NCI-H460 (cell line): ENCODE measurements around the gene BCL6. TPM values are rescaled to one million over a fixed set of nuclear protein-coding genes. Genes with fewer than 3 reads are reported as not detected.

Experiments used
- DNase-seq: peaks from one replicate; pipeline ENCODE4 v3.0.0-alpha.2; 2016; ENCODE audit warnings: low read depth; ENCODE audit errors: extremely low read depth
- polyA plus RNA-seq: library from polyadenylated mRNA; depleted of rRNA; stranded (reverse); fragments of >200 nt; gene quantifications from 2 replicates; pipeline ENCODE4 v1.2.3, GENCODE V29; 2014; cell fraction: nucleus; rRNA removed
- total RNA-seq: library from RNA; depleted of rRNA; stranded (reverse); fragments of >200 nt; shearing (Covaris generic); gene quantifications from 2 replicates; pipeline ENCODE4 v1.2.3, GENCODE V29; 2014; rRNA removed

Gene BCL6
- total RNA-seq, result 11.0 and 13.7 TPM in 2 replicates
- polyA plus RNA-seq, result 8.0 and 10.3 TPM in 2 replicates

GRCh38 chr3:187745201-187746058 is at the start of gene BCL6:
Gene BCL6, minus strand, starts transcription at chr3:187745468. Its CDS starts 11,775 bp downstream, at chr3:187733693.
- peak; percentile 93 for DNase-seq

DNA sequence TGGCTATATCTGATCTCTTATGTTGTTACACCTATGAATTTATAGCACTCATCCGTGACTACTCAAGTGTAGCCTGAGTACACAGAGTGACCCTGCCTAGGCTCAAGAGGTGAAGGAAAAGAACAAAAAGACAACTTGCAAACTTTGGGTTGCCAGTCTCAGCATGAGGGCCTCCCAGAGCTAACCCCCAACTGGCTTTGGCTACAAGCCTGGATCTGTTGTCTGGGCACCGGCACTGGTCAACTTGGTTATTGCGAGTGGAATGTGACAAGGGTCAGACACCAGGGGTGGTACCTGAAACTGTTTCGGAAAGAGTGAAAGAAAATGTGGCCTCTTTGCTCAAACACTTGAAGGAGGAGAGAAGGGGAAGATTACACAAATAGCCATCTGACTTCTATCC is 49.5 kb upstream of the BCL6 start:
- DNase-seq, result no peak

DNA sequence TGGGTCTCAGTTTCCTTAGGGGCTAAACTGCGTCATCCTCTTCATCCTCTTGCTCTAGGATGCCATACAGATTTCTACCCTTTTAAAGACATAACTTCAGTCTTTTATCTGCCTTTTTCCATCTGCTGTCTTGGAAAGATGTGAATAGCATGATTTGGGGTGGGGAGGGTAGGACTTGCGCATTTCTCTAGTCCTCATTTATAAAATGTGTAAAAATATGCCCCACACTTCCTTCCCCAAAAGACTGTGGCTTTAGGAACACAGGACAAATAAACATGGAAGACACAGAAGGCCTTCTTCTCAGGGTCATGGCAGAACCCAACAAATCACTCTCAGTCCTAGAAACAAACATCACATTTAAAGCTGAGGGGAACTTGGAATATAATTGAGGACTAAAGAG is 48.4 kb upstream of the BCL6 start:
- no peak for DNase-seq

DNA sequence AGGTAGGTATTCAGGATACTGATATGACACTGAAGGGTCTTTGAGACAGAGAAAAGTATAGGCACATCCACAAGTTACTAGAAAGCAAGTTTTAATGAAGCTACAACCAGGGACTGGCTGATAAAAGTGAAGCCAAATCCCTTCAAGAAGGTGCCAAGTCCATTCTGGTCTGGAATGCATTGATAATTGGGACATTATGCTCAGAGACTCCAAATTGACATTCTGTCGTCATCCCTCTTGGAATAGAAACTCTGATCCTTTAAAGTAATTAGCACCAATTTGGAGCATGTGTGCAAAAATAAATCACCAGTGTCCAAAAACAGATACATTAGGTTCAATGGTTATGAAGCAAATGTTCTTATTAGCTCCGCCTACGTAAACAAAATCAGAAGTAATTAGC is 47.3 kb upstream of the BCL6 start:
- no peak for DNase-seq

- no peak for DNase-seq
Observed at GRCh38 chr3:187789872-187790271, 44.6 kb upstream of the BCL6 start.

DNA sequence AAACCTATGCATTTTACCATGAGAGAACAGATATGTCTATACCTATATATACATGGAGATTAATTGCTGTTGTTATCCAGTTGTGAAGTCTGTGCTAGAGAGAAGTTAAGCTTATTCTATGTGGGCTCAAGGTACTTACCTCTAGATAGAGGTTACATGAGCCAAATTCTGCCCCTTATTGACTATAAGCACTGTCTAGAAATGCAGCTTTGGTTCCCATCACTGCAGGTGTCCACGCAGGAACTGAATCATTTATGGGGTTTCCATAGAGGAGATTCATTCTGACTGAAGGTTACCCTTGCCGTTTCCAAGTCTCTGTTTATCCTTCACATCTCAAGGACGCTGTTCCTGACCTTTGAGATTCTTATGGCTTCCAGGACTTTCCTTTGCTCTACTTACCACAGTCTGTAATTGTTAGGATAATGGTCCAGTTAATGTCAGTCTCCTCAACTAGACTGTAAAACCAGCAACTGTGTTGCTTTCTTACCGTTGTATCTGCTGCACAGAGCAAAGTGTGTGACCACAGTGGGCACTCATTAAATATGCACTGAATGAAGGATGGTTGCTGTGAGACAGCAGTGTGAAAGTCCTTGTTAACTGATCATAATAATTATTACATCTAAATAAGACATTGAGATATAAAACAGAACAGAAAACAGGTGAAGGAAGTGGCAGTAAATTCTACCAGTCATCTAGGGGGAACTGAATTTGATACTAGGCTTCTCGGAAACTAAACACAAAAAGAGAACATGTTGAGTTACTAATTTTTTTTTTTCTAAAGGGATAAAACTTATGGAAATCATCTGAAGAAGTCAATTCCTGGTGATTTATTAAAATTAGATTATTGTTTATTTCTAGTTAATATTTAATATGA is 44.0 kb upstream of the BCL6 start:
- no peak for DNase-seq

DNA sequence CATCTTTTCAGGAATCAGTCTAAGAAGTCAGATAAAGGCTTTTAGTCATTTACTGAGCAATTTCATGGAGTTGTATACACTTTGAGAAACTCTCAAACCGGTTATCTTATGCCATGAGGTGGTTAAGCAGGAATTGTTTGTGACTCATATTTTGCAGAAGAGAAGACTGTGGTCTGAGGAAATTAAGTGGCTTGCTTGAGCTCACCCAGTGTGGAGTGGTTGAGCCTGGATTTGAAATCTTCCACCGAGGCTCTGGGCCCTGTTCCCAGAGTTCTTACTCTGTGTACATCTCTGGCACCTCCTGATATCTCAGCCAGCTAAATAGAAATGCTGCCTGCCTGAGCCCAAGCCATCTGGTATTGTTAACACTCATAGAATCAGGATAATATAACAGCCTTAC is 37.8 kb upstream of the BCL6 start:
- no peak for DNase-seq

- no peak for DNase-seq
Observed at GRCh38 chr3:187782006-187782405, 36.7 kb upstream of the BCL6 start.

- no peak for DNase-seq
Observed at GRCh38 chr3:187781001-187781400, 35.7 kb upstream of the BCL6 start.

DNA sequence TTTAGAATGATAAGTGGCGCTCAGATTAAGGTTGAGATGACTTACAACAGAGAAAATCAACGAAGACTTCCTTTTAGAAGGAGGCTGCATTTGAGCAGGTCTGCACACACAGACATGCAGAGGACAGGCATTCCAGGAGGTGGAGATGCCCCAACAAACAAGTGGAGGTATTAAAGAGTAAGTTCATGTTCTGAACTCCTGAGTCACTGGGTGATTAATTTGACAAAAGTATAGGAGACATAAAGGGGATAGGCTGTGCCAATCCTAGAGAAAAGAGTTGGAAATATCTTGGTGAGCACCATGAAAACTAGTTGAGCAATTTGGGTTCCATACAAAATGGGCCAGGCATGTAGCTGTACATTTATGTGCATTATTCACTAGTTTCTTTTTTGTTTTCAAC is 33.5 kb upstream of the BCL6 start:
- no peak for DNase-seq

- no peak for DNase-seq
Observed at GRCh38 chr3:187777331-187777941, 32.2 kb upstream of the BCL6 start.

GRCh38 chr3:187775549-187775948 is 30.3 kb upstream of the BCL6 start:
- no peak for DNase-seq

DNA sequence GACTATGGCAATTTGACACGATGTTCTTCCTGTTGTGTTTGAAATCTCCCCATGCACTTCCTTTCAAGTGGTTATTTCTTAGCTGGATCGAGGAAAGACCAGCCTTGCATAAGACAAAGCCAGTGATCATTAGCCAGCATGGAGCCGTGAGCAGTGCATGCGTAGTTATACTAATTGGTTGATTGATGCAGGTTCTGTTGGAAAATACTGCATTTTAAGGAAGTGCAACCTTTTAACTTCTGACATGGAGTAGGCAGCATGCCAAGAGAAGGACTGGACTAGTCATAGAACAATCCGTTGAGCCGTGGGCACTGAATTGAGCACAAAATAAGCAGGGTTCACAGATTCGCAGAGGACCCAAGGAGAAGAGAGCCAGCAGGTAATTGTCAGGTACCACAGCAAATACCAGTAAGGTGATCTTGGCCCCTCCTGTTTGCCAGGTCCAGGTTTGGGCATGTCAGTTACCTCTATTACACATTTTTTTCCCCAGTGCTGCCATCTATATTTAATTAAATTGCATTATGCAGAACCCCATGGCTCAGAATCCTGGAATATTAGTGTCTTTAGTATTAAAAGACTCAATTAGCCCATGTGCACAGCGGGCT is 29.0 kb upstream of the BCL6 start:
- DNase-seq, result no peak

GRCh38 chr3:187773233-187774184 is 28.2 kb upstream of the BCL6 start:
- DNase-seq, result no peak

- DNase-seq, result no peak
Observed at GRCh38 chr3:187770224-187770623, 25.0 kb upstream of the BCL6 start.

DNA sequence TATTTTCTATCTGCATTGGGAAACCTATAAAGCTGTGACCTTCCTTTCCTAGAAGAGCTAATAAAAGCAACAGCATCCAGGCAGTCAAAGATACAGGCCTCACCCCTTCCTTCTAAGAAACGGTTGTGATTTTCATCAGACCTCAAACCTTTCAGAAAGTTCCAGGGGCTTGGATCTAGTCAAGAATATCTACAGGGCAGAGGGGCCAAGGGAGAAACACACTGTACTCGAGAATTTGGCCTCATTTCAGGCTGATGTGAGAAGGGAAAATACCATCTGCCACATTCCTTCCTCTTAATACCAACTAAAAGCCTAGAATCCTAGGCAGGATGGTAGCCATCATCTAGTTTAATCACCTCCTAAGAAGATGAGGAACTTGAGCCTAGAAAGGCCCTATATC is 24.5 kb upstream of the BCL6 start:
- no peak for DNase-seq

DNA sequence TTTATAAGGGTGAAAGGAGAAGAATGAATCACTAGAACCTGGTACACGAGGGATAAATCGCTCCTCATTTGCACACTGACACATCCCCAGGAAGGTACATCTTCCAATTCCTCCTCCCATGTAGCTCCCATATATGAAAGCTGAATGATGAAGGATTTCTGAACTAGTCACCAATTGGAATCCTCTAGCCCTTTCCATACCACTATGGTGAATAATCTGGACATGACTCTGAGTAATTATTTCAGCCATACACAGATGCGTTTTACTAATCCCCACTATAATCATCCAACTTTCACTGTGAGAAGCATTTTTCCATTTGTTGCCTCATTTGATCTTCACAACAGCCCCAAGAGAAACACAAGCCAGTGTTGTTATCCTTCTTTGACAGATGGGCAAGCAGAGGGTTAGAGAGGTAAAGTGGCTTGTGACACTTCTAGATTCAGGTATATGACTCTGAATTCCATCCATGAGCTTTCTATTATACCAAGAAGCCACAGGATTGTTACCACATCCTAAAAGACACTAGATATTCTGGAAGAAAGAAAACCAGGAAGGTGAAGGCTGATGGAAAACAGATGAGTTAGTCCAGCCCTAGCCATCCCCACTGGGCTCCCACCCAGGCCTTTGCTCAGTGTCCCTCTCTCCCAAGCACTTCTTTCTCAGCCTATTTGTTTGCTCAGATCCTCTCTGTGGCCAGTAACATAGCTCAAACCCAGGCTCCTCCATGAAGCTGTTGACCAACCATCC is 22.2 kb upstream of the BCL6 start:
- DNase-seq, result no peak

GRCh38 chr3:187765342-187765741 is 20.1 kb upstream of the BCL6 start:
- DNase-seq, result no peak
